MM.1S (cell line): ENCODE measurements around the gene SLC35F1.
"Not testable (repeated sequence)": the region's sequence is repeated elsewhere in the genome, so short reads cannot be mapped to it uniquely, and the experiment has no call there.

Source experiments
- DNase-seq: peaks from one replicate; pipeline ENCODE4 v3.0.0-alpha.2; 2015
- H2AFZ ChIP-seq: fragments of 300-600 bp; sonication (generic); 2 replicates; pipeline ENCODE4 v1.6.0; 2016; ENCODE audit warnings: antibody characterized with exemption, low read length
- H3F3A ChIP-seq: fragments of 300-600 bp; sonication (generic); 2 replicates; pipeline ENCODE4 v1.6.1; 2016; ENCODE audit warnings: mild to moderate bottlenecking, antibody characterized with exemption, low read length, moderate library complexity, mixed read lengths; ENCODE audit not compliant: insufficient read depth
- H3K27ac ChIP-seq: fragments of 300-600 bp; sonication (generic); 2 replicates; pipeline ENCODE4 v1.5.1; 2016; ENCODE audit warnings: mild to moderate bottlenecking, low read length
- H3K27me3 ChIP-seq: fragments of 300-600 bp; sonication (generic); replicated peaks from 2 replicates; pipeline ENCODE4 v1.6.0; 2016; ENCODE audit warnings: low read length; ENCODE audit not compliant: insufficient read depth
- H3K36me3 ChIP-seq: fragments of 300-600 bp; sonication (generic); replicated peaks from 2 replicates; pipeline ENCODE4 v1.6.1; 2016; ENCODE audit warnings: mild to moderate bottlenecking, low read length, mixed read lengths; ENCODE audit not compliant: insufficient read depth
- H3K4me1 ChIP-seq: fragments of 300-600 bp; sonication (generic); 2 replicates; pipeline ENCODE4 v1.6.1; 2016; ENCODE audit warnings: low read length, mixed read lengths
- H3K4me2 ChIP-seq: fragments of 300-600 bp; sonication (generic); 2 replicates; pipeline ENCODE4 v1.6.0; 2016; ENCODE audit warnings: low read depth, low read length
- H3K4me3 ChIP-seq: fragments of 300-600 bp; sonication (generic); 2 replicates; pipeline ENCODE4 v1.5.1; 2016; ENCODE audit warnings: low read length, mixed read lengths
- H3K79me2 ChIP-seq: fragments of 300-600 bp; sonication (generic); 2 replicates; pipeline ENCODE4 v1.6.1; 2016; ENCODE audit warnings: mixed run types, low read length, mixed read lengths
- H3K9ac ChIP-seq: fragments of 300-600 bp; sonication (generic); 2 replicates; pipeline ENCODE4 v1.6.1; 2016; ENCODE audit warnings: low read length, mixed read lengths
- H3K9me2 ChIP-seq: fragments of 300-600 bp; sonication (generic); replicated peaks from 2 replicates; pipeline ENCODE4 v1.6.1; 2016; ENCODE audit warnings: mild to moderate bottlenecking, low read length, mixed read lengths; ENCODE audit not compliant: insufficient read depth
- H3K9me3 ChIP-seq: fragments of 300-600 bp; sonication (generic); replicated peaks from 2 replicates; pipeline ENCODE4 v1.6.1; 2016; ENCODE audit warnings: mild to moderate bottlenecking, low read length, mixed read lengths; ENCODE audit not compliant: insufficient read depth
- H4K20me1 ChIP-seq: fragments of 300-600 bp; sonication (generic); 2 replicates; pipeline ENCODE4 v1.6.1; 2016; ENCODE audit warnings: mild to moderate bottlenecking, low read length, moderate library complexity, mixed read lengths; ENCODE audit not compliant: insufficient read depth
- EZH2 ChIP-seq: fragments of 300-600 bp; sonication (generic); optimal IDR thresholded peaks from 2 replicates; pipeline ENCODE3; 2017; ENCODE audit warnings: low read depth, mild to moderate bottlenecking, antibody characterized with exemption, low read length, mixed read lengths
- EZH2phosphoT487 ChIP-seq: fragments of 300-600 bp; sonication (generic); IDR thresholded peaks from 2 replicates; pipeline ENCODE4 v1.6.1; 2018; ENCODE audit warnings: antibody characterized with exemption, low read length
- TF ChIP-seq, protein P1 (sequence below): fragments of 300-600 bp; sonication (generic); IDR thresholded peaks from 2 replicates; pipeline ENCODE4 v1.5.1; 2016; ENCODE audit warnings: antibody characterized with exemption, low read length, mixed read lengths

The SLC35F1 gene

DNA sequence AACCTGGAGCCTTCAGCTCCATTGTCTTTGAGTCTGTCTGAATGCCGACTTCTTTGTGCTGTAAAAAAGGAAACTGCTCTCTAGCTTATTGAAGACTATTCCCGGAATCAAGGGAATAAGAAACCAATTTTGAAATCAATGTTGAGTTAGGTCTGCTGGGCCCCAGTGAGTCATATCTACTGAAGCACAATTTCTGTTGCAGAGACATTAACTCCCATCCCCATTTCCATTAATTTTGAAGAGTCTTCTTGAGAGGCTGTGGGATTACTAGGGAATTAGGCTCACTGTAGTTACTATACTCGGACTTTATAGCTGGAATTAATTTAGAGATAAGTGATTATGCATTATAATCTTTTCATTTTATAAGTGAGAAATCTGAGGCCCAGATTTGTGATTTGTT, 116.7 kb downstream of the SLC35F1 start:
- Histone ChIP-seq H3F3A (no peaks in the 10 kb centered on the region), H3K4me3 (no peak overlapping the region), H4K20me1 (no peaks in the 10 kb centered on the region), H3K79me2 (no peaks in the 10 kb centered on the region), H3K9ac (no peak overlapping the region), H3K27ac (no peak overlapping the region), H3K27me3 (no peaks in the 10 kb centered on the region), H2AFZ (no peak overlapping the region), H3K9me3 (no peaks in the 10 kb centered on the region), H3K4me2 (no peak overlapping the region), H3K9me2 (no peaks in the 10 kb centered on the region), H3K36me3 (no peaks in the 10 kb centered on the region), H3K4me1 (no peaks in the 10 kb centered on the region)
- TF ChIP-seq, protein P1, sequence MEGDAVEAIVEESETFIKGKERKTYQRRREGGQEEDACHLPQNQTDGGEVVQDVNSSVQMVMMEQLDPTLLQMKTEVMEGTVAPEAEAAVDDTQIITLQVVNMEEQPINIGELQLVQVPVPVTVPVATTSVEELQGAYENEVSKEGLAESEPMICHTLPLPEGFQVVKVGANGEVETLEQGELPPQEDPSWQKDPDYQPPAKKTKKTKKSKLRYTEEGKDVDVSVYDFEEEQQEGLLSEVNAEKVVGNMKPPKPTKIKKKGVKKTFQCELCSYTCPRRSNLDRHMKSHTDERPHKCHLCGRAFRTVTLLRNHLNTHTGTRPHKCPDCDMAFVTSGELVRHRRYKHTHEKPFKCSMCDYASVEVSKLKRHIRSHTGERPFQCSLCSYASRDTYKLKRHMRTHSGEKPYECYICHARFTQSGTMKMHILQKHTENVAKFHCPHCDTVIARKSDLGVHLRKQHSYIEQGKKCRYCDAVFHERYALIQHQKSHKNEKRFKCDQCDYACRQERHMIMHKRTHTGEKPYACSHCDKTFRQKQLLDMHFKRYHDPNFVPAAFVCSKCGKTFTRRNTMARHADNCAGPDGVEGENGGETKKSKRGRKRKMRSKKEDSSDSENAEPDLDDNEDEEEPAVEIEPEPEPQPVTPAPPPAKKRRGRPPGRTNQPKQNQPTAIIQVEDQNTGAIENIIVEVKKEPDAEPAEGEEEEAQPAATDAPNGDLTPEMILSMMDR: no peak
- TF ChIP-seq EZH2phosphoT487 (no peak), EZH2 (no peak)
- no peak for DNase-seq

DNA sequence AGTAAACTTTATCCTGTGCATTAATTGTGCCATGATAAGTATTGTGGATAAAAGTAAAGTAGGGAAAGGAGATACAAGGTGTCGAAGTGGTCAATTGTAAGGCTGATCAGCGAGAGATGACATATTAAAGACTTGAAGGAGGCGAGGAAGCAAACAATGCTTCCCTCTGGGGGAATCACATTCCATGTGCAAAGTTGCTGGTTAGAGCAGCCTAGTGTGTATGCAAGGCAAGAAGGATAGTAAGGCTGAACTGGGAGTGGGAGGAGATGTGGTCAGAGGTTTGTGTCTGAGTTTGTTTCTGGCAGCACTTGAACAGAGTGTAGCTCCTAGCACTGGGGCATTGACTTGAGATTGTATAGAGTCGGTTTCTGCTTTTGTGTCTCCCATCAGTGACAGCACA, 122.9 kb downstream of the SLC35F1 start:
- Histone ChIP-seq H3K79me2 (no peaks in the 10 kb centered on the region), H2AFZ (no peak overlapping the region), H3K36me3 (no peaks in the 10 kb centered on the region), H3K9ac (no peak overlapping the region), H3K27ac (no peak overlapping the region), H3K4me3 (no peak overlapping the region), H3K4me1 (no peaks in the 10 kb centered on the region), H3K9me2 (no peaks in the 10 kb centered on the region), H3K4me2 (no peak overlapping the region), H3K9me3 (no peaks in the 10 kb centered on the region), H4K20me1 (no peaks in the 10 kb centered on the region), H3K27me3 (no peaks in the 10 kb centered on the region), H3F3A (no peaks in the 10 kb centered on the region)
- TF ChIP-seq EZH2 (no peak), EZH2phosphoT487 (no peak)
- TF ChIP-seq, protein P1: no peak
- DNase-seq: no peak

DNA sequence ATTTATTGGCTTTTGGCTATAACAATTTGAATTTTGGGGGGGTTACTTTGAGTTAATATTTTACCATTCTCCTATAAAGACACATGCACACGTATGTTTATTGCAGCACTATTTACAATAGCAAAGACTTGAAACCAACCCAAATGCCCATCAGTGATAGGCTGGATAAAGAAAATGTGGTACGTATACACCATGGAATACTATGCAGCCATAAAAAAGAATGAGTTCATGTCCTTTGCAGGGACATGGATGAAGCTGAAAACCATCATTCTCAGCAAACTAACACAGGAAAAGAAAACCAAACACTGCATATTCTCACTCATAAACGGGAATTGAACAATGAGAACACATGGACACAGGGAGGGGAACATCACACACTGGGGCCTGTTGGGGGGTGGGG, 130.4 kb downstream of the SLC35F1 start:
- not testable (repeated sequence) for H3K9me3 ChIP-seq, H3K36me3 ChIP-seq, H3K4me1 ChIP-seq, H3K27ac ChIP-seq, H2AFZ ChIP-seq, H3K27me3 ChIP-seq, H3F3A ChIP-seq, H3K9me2 ChIP-seq, H3K4me3 ChIP-seq, H3K9ac ChIP-seq, H3K79me2 ChIP-seq, H4K20me1 ChIP-seq, DNase-seq, H3K4me2 ChIP-seq

DNA sequence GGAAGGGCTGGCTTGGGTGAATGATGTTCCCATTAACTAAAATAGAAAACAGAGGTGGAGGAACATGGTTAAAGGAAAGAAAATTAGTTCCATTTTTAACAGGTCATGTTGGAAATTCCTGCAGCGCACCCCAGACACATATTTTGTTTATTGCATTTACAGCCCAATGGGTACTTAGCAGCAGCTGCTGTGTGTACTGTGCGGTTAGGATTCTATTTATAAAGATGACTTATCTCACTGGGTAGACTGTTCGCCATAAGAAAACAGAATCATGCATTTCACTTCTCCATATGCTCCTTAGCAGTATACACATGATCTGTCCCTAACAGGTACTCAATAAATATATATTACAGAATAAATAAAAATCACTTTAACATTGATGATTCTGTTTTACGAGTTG, 135.8 kb downstream of the SLC35F1 start:
- Histone ChIP-seq H3K4me1 (no peaks in the 10 kb centered on the region), H3K4me2 (no peak overlapping the region), H3K4me3 (no peak overlapping the region), H3K9me3 (no peaks in the 10 kb centered on the region), H3K27ac (no peak overlapping the region; the same call in 1 of the 2 replicates), H2AFZ (no peak overlapping the region), H3K27me3 (no peaks in the 10 kb centered on the region), H3K9ac (no peak overlapping the region), H3K79me2 (no peaks in the 10 kb centered on the region), H3K36me3 (no peaks in the 10 kb centered on the region), H3K9me2 (no peaks in the 10 kb centered on the region), H3F3A (no peaks in the 10 kb centered on the region), H4K20me1 (no peaks in the 10 kb centered on the region)
- DNase-seq: peak; percentile 42
- TF ChIP-seq EZH2phosphoT487: no peak
- TF ChIP-seq, protein P1: no peak
- TF ChIP-seq EZH2: no peak
